NCI-H2196 treated with DMSO at 0.1 percent for 48 hours (cell line): ENCODE data around the gene MYLIP.
"Not testable (repeated sequence)": the region's sequence is repeated elsewhere in the genome, so short reads cannot be mapped to it uniquely, and the experiment has no call there.

Source experiments
- DNase-seq: peaks from one replicate; lab custom pipeline; 2025; ENCODE audit not compliant: unreplicated experiment; lab: John Stamatoyannopoulos, UW

MYLIP gene

GRCh38 chr6:16168858-16169257 lies 40.0 kb downstream of the MYLIP start:
- DNase-seq: peak; percentile 13

- DNase-seq: no peak
Measured at GRCh38 chr6:16171400-16171799, 42.5 kb downstream of the MYLIP start.

GRCh38 chr6:16173167-16173940 lies 44.5 kb downstream of the MYLIP start:
- DNase-seq: no peak

- DNase-seq: no peak
Measured at GRCh38 chr6:16174416-16175078, 45.7 kb downstream of the MYLIP start.

- DNase-seq: not testable (repeated sequence)
Measured at GRCh38 chr6:16176600-16176999, 47.7 kb downstream of the MYLIP start.

GRCh38 chr6:16177881-16178280 lies 49.0 kb downstream of the MYLIP start:
- DNase-seq: no peak

GRCh38 chr6:16178351-16178750 lies 49.5 kb downstream of the MYLIP start:
- no peak for DNase-seq

- DNase-seq: no peak
Measured at GRCh38 chr6:16179063-16179462, 50.2 kb downstream of the MYLIP start.

- no peak for DNase-seq
Measured at GRCh38 chr6:16179970-16180431, 51.1 kb downstream of the MYLIP start.

- no peak for DNase-seq
Measured at GRCh38 chr6:16180696-16181438, 52.0 kb downstream of the MYLIP start.

GRCh38 chr6:16181439-16182297 lies 52.8 kb downstream of the MYLIP start:
- no peak for DNase-seq

- DNase-seq: peak; percentile 63
Measured at GRCh38 chr6:16183187-16183664, 54.3 kb downstream of the MYLIP start.

GRCh38 chr6:16184129-16184528 lies 55.2 kb downstream of the MYLIP start:
- no peak for DNase-seq

GRCh38 chr6:16184551-16184950 lies 55.7 kb downstream of the MYLIP start:
- no peak for DNase-seq

- DNase-seq: no peak
Measured at GRCh38 chr6:16187176-16187575, 58.3 kb downstream of the MYLIP start.

GRCh38 chr6:16190214-16190613 lies 61.3 kb downstream of the MYLIP start:
- DNase-seq: no peak

GRCh38 chr6:16196260-16196983 lies 67.5 kb downstream of the MYLIP start:
- DNase-seq: no peak

GRCh38 chr6:16196984-16197546 lies 68.2 kb downstream of the MYLIP start:
- no peak for DNase-seq
